Mesenchymal stem cell (in vitro differentiated cells and primary cell): Measurements from ENCODE around the gene CARD8.

Experiments
- DNase-seq: peaks from one replicate; pipeline ENCODE4 v3.0.0-alpha.2; 2013
- H2AFZ ChIP-seq: one replicate; pipeline ENCODE4 v1.6.1; 2013; ENCODE audit warnings: low read depth, mild to moderate bottlenecking, control low read depth, inconsistent platforms, low read length, moderate library complexity
- H2AK5ac ChIP-seq: 2 replicates; pipeline ENCODE4 v1.6.1; 2013; ENCODE audit warnings: low read length, moderate library complexity, mild to moderate bottlenecking, inconsistent platforms; ENCODE audit not compliant: severe bottlenecking
- H2BK120ac ChIP-seq: one replicate; pipeline ENCODE4 v1.6.1; 2013; ENCODE audit warnings: low read depth, mild to moderate bottlenecking, inconsistent platforms, low read length, moderate library complexity
- H2BK12ac ChIP-seq, 2 experiments: one replicate each; pipeline ENCODE4 v1.6.1; 2013; ENCODE audit warnings: inconsistent platforms in 2 of 2, low read length in 2 of 2, mild to moderate bottlenecking in 2 of 2, moderate library complexity in 2 of 2, control low read depth in 1 of 2
- H2BK15ac ChIP-seq: one replicate; pipeline ENCODE4 v1.6.1; 2013; ENCODE audit warnings: mild to moderate bottlenecking, low read depth, inconsistent platforms; ENCODE audit not compliant: poor library complexity, severe bottlenecking
- H2BK5ac ChIP-seq: 2 replicates; pipeline ENCODE4 v1.6.1; 2013; ENCODE audit warnings: low read depth, mild to moderate bottlenecking, low read length, control low read depth, inconsistent platforms; ENCODE audit not compliant: poor library complexity, severe bottlenecking
- H3K14ac ChIP-seq, 2 experiments: one replicate each; pipeline ENCODE4 v1.6.1; 2013; ENCODE audit warnings: inconsistent platforms in 2 of 2, low read length in 2 of 2, control low read depth in 1 of 2, mild to moderate bottlenecking in 1 of 2, moderate library complexity in 1 of 2
- H3K18ac ChIP-seq, 2 experiments: one replicate each; pipeline ENCODE4 v1.6.1; 2013; ENCODE audit warnings: inconsistent platforms in 2 of 2, low read length in 2 of 2, control low read depth in 1 of 2, low read depth in 1 of 2, mild to moderate bottlenecking in 1 of 2
- H3K23ac ChIP-seq, 2 experiments: one replicate each; pipeline ENCODE4 v1.6.1; 2013; ENCODE audit warnings: inconsistent platforms in 2 of 2, low read length in 2 of 2, mild to moderate bottlenecking in 2 of 2, moderate library complexity in 2 of 2, control low read depth in 1 of 2
- H3K27ac ChIP-seq: 2 replicates; pipeline ENCODE4 v1.5.1; 2013; ENCODE audit warnings: mild to moderate bottlenecking, moderate library complexity, low read length, control low read depth, inconsistent platforms; ENCODE audit not compliant: poor library complexity, severe bottlenecking
- H3K27me3 ChIP-seq, 2 experiments: 2 replicates each; pipeline versions ENCODE4 v1.6.1 to v1.7.0; 2013; ENCODE audit warnings: low read length in 2 of 2, mild to moderate bottlenecking in 2 of 2, moderate library complexity in 2 of 2, control low read depth in 1 of 2, inconsistent platforms in 1 of 2; ENCODE audit not compliant: control insufficient read depth in 1 of 2, insufficient read depth in 1 of 2
- H3K36me3 ChIP-seq, 2 experiments: 2 replicates each; pipeline versions ENCODE4 v1.6.1 to v1.7.0; 2013; ENCODE audit warnings: low read length in 2 of 2, control low read depth in 1 of 2, inconsistent platforms in 1 of 2, low read depth in 1 of 2, mild to moderate bottlenecking in 1 of 2; ENCODE audit not compliant: insufficient read depth in 2 of 2, control insufficient read depth in 1 of 2
- H3K4ac ChIP-seq, 2 experiments: one replicate each; pipeline ENCODE4 v1.6.1; 2013; ENCODE audit warnings: inconsistent platforms in 2 of 2, low read length in 2 of 2, mild to moderate bottlenecking in 2 of 2, moderate library complexity in 2 of 2, control low read depth in 1 of 2, low read depth in 1 of 2
- H3K4me1 ChIP-seq: 2 replicates; pipeline ENCODE4 v1.6.1; 2013; ENCODE audit warnings: low read depth, low read length, control low read depth; ENCODE audit not compliant: control insufficient read depth, insufficient read depth
- H3K4me2 ChIP-seq: 2 replicates; pipeline ENCODE4 v1.6.1; 2013; ENCODE audit warnings: low read length, mild to moderate bottlenecking, inconsistent platforms; ENCODE audit not compliant: poor library complexity, severe bottlenecking
- H3K4me3 ChIP-seq, 2 experiments: 2 replicates each; pipeline versions ENCODE4 v1.5.1 to v1.7.0; 2013; ENCODE audit warnings: low read length in 2 of 2, mild to moderate bottlenecking in 2 of 2, control low read depth in 1 of 2, low read depth in 1 of 2; ENCODE audit not compliant: insufficient read depth in 1 of 2
- H3K79me1 ChIP-seq: replicated peaks from 2 replicates; pipeline ENCODE4 v1.6.1; 2013; ENCODE audit warnings: mild to moderate bottlenecking, control low read depth, low read length, inconsistent platforms; ENCODE audit not compliant: poor library complexity, severe bottlenecking
- H3K9ac ChIP-seq: 2 replicates; pipeline ENCODE4 v1.7.0; 2013; ENCODE audit warnings: mild to moderate bottlenecking, low read length, moderate library complexity
- H3K9me3 ChIP-seq: 2 replicates; pipeline ENCODE4 v1.7.0; 2013; ENCODE audit warnings: mild to moderate bottlenecking, low read length; ENCODE audit not compliant: control insufficient read depth
- H4K8ac ChIP-seq: one replicate; pipeline ENCODE4 v1.6.1; 2013; ENCODE audit warnings: inconsistent platforms, mild to moderate bottlenecking, low read length, moderate library complexity
- H4K91ac ChIP-seq: one replicate; pipeline ENCODE4 v1.6.1; 2013; ENCODE audit warnings: mild to moderate bottlenecking, low read length, inconsistent platforms
- WGBS: methylation state at CpG from one replicate; pipeline ENCODE4 v1.1.7; 2013; ENCODE audit warnings: mixed read lengths; 5-methylcytosine and 5-hydroxymethylcytosine counted together

Gene CARD8

GRCh38 chr19:48206397-48207093, 49.2 kb downstream of the CARD8 start:
- Histone ChIP-seq H3K4me2 (no peak overlapping the region), H3K79me1 (peaks cover 9% of the 10 kb centered on the region), H3K36me3 (peaks cover under 1 to 9% of the 10 kb centered on the region in 2 experiments), H3K4me3 (no peak overlapping the region), H4K8ac (no peak overlapping the region), H2AK5ac (no peak overlapping the region), H3K9me3 (no peaks in the 10 kb centered on the region), H4K91ac (no peak overlapping the region), H2BK15ac (no peak overlapping the region), H2BK12ac (peak overlapping the region in 1 of 2 experiments; percentile 21), H3K23ac (no peak overlapping the region), H3K4me1 (peaks cover 2% of the 10 kb centered on the region), H2BK120ac (no peak overlapping the region), H3K9ac (no peak overlapping the region), H3K18ac (no peak overlapping the region), H2BK5ac (no peak overlapping the region), H3K27ac (no peak overlapping the region), H2AFZ (no peak overlapping the region), H3K14ac (no peak overlapping the region), H3K4ac (no peak overlapping the region), H3K27me3 (no peaks in the 10 kb centered on the region)
- 84% methylated on average over 8 of the region's 9 CpGs for WGBS
- DNase-seq, result no peak

DNA sequence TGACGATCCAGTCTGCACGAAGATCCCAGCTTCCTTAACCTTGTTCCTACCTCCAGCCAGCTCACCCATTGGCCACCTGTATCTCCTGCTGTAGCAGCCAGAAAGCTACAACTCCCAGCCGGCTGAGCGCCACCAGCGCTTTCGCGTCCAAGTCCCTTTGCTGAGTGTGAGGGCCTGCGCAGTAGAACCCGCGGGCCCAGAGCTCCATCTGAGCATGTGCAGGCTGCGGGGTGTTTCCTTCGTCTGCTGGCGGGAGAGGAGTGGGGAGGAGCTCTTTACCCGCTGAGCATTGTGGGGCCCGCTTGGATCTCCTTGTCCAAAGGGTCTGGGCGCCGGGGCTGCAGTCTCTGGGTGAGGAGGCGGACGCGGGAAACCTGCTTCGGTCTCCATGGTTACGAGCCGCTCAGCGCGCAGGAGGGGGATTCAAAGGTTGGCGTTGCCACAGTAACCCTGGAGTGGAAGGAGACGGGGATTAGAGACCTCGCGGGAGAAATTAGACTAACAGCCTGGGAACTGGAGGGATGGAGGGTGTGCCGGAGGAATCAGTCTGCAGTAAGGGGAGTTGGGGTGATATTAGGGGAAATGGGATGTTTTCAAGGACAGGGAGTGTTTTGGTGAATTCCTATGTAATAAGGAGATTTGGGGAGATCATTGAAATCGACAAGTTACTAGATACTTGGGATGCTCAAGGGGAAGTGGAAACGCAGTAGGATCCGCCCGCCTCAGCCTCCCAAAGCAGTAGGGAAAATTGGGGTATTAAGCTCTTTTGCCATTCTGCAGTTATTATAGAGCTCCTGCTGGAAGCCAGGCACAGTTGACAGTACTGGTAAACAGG, 51.7 kb downstream of the CARD8 start:
- Histone ChIP-seq H2AK5ac (no peak overlapping the region), H3K79me1 (peaks cover 12% of the 10 kb centered on the region), H2AFZ (peak overlapping the region; percentile 78), H3K4me1 (peaks cover 2% of the 10 kb centered on the region), H4K91ac (peak overlapping the region; percentile 74), H3K18ac (peak overlapping the region in 1 of 2 experiments; percentile 25), H2BK15ac (peak overlapping the region; percentile 80), H3K4ac (peak overlapping the region; percentile 2 to 9), H3K36me3 (no peaks in the 10 kb centered on the region), H4K8ac (peak overlapping the region; percentile 73), H2BK12ac (no peak overlapping the region), H3K27me3 (no peaks in the 10 kb centered on the region), H3K23ac (no peak overlapping the region), H3K9ac (peak overlapping the region; percentile 97), H3K4me3 (peak overlapping the region; percentile 65 to 90), H2BK5ac (no peak overlapping the region), H3K27ac (peak overlapping the region; percentile 68), H2BK120ac (no peak overlapping the region), H3K9me3 (no peaks in the 10 kb centered on the region), H3K4me2 (peak overlapping the region; percentile 78), H3K14ac (peak overlapping the region in 1 of 2 experiments; percentile 41)
- WGBS, result under 1% methylated on average over 34 of the region's 34 CpGs
- peak; percentile 97 for DNase-seq

GRCh38 chr19:48203222-48203793, 52.4 kb downstream of the CARD8 start:
- Histone ChIP-seq H2BK5ac (no peak overlapping the region), H2BK120ac (no peak overlapping the region), H2AK5ac (peak overlapping the region; percentile 68), H3K79me1 (peaks cover 12% of the 10 kb centered on the region), H3K36me3 (no peaks in the 10 kb centered on the region), H4K8ac (peak overlapping the region; percentile 71), H3K9ac (peak overlapping the region; percentile 97), H3K27ac (peak overlapping the region; percentile 68), H3K4me1 (peaks cover 2% of the 10 kb centered on the region), H3K4me3 (peak overlapping the region; percentile 1 to 90), H3K18ac (peak overlapping the region in 1 of 2 experiments; percentile 25), H3K4ac (peak overlapping the region; percentile 2 to 9), H4K91ac (peak overlapping the region; percentile 9), H2BK12ac (no peak overlapping the region), H3K4me2 (peak overlapping the region; percentile 24), H2AFZ (peak overlapping the region; percentile 59), H2BK15ac (no peak overlapping the region), H3K27me3 (no peaks in the 10 kb centered on the region), H3K14ac (no peak overlapping the region), H3K9me3 (no peaks in the 10 kb centered on the region), H3K23ac (no peak overlapping the region)
- WGBS, result 23% methylated on average over 2 of the region's 5 CpGs
- no peak for DNase-seq
